ENCODE data around the gene GSK3B. TPM values are rescaled to one million over a fixed set of nuclear protein-coding genes. Genes with fewer than 3 reads are reported as not detected.

GSK3B gene
- total and polyA plus RNA-seq, 2 donors (not counting 1 experiment from before 2014, with no cell fraction given), result 12.3 to 33.3 TPM

DNA sequence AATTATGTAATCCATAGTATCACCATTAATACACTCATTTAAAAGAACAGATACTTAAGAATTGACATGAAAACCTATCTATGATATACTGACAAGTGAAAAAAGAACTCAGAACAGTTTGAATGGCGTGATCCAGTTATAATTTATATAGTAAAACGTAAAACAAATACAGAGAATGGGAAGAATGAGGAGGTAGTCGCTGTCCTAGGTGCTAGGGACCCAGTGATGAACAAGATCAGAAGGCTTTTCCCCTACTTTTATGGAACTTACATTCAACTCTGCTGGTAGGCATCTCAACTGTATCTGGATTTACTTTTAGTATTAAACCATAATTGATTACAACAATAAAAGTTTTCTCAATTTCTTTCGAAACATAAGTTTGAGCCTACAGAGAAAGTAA, 31.8 kb downstream of the GSK3B start:
- ATAC-seq (ENCODE audit: low read depth) (no peak), DNase-seq (no peak)
- H3K4me1 ChIP-seq (ENCODE audit: control insufficient read depth in 2 of 2, insufficient read depth in 2 of 2, low read length in 2 of 2), result peaks cover 9 to 39% of the 10 kb centered on the region in 2 donors
- Mint-ChIP-seq H3K9me3 (ENCODE audit: insufficient read depth) (peaks cover 4% of the 10 kb centered on the region), H3K4me1 (peaks cover 47% of the 10 kb centered on the region), H3K4me3 (no peak overlapping the region), H3K27me3 (no peaks in the 10 kb centered on the region), H3K27ac (no peak overlapping the region)
- peaks cover 39% of the 10 kb centered on the region for H4K20me1 ChIP-seq (ENCODE audit: control insufficient read depth, insufficient read depth, low read length, poor library complexity, severe bottlenecking)
- no CpG with 5 or more reads among the region's 4 CpGs for WGBS (ENCODE audit: insufficient coverage)
- H3K36me3 ChIP-seq (replicated peaks in 1 of 2; ENCODE audit: control extremely low read depth in 1 of 2, control insufficient read depth in 1 of 2, extremely low read depth in 1 of 2, insufficient read depth in 2 of 2, low read length in 1 of 2), result no peaks in the 10 kb centered on the region
- no peak overlapping the region for H3K4me2 ChIP-seq (replicated peaks; ENCODE audit: low read depth, low read length, poor library complexity, severe bottlenecking)
- no peaks in the 10 kb centered on the region for H3K27me3 ChIP-seq (replicated peaks in 1 of 4; ENCODE audit: control extremely low read depth in 1 of 4, control insufficient read depth in 3 of 4, insufficient read depth in 4 of 4, low read length in 3 of 4)
- H3K9ac ChIP-seq (ENCODE audit: low read length), result no peak overlapping the region
- no peak overlapping the region for H3K4me3 ChIP-seq (ENCODE audit: control extremely low read depth in 1 of 5, extremely low read depth in 1 of 5, insufficient read depth in 1 of 5, low read depth in 2 of 5, low read length in 4 of 5)
- intact Hi-C loops (cut with micrococcal nuclease), result no loop called here
- no peak overlapping the region for H2AFZ ChIP-seq (ENCODE audit: insufficient read depth, low read depth, low read length, poor library complexity, severe bottlenecking)
- ChIA-PET POLR2A (no interaction called here), CTCF (no interaction called here)
- TF ChIP-seq EZH2 (IDR thresholded peaks at IDR 0.05; ENCODE audit: borderline replicate concordance, insufficient read depth, low read depth, low read length, poor library complexity, severe bottlenecking), result no peak
- TF ChIP-seq, protein P1, sequence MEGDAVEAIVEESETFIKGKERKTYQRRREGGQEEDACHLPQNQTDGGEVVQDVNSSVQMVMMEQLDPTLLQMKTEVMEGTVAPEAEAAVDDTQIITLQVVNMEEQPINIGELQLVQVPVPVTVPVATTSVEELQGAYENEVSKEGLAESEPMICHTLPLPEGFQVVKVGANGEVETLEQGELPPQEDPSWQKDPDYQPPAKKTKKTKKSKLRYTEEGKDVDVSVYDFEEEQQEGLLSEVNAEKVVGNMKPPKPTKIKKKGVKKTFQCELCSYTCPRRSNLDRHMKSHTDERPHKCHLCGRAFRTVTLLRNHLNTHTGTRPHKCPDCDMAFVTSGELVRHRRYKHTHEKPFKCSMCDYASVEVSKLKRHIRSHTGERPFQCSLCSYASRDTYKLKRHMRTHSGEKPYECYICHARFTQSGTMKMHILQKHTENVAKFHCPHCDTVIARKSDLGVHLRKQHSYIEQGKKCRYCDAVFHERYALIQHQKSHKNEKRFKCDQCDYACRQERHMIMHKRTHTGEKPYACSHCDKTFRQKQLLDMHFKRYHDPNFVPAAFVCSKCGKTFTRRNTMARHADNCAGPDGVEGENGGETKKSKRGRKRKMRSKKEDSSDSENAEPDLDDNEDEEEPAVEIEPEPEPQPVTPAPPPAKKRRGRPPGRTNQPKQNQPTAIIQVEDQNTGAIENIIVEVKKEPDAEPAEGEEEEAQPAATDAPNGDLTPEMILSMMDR (IDR thresholded peaks at IDR 0.05), result no peak
- H3K79me2 ChIP-seq (ENCODE audit: control insufficient read depth, insufficient read depth, low read length), result peaks cover 93% of the 10 kb centered on the region
- peaks cover 0 to 4% (median 0%) of the 10 kb centered on the region in 3 donors for H3K9me3 ChIP-seq (ENCODE audit: control extremely low read depth in 1 of 3, control insufficient read depth in 2 of 3, insufficient read depth in 1 of 3, low read length in 2 of 3)
- no peak overlapping the region for H3K27ac ChIP-seq (ENCODE audit: low read length in 2 of 2)

DNA sequence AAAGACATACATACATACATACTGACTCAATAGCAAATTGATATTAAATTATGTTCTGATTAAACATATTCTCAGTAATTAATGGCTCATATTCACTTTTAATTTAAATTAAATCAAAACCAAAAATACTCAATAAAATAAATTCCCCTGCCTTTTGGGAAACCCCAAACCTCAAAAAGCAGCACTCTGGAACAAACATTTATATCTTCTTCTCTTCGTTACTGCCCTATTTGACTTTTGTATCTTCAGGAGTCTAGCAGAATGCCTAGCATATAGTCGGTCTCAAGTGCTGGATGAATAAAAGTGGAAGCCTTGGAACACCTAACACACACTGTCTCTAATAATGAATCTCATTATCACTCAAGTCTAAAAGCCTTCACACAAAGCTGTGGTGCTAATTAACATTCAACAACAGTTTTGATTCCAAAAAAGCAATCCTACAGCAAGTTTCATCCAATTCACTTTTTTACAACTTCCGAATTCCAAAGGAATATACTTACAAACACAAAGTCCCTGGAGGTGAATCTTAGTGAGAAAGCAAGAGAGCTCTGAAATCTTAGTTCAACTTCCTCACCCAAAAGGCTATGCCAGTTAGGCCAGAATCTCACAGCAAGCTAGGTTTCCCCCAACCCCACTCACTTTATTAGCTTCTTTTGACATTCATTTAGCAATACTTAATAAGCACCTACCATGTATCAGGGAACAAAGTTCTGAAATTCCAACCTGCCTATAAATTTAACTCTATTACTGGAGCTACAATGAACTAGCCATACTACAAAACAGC, 35.0 kb downstream of the GSK3B start:
- no CpG with 5 or more reads among the region's 3 CpGs for WGBS (ENCODE audit: insufficient coverage)
- DNase-seq (no peak), ATAC-seq (ENCODE audit: low read depth) (peak; percentile 28)
- Mint-ChIP-seq H3K27me3 (no peaks in the 10 kb centered on the region), H3K27ac (no peak overlapping the region), H3K4me1 (peaks cover 37% of the 10 kb centered on the region), H3K9me3 (ENCODE audit: insufficient read depth) (peaks cover 2% of the 10 kb centered on the region), H3K4me3 (peak overlapping the region; percentile 75)
- Histone ChIP-seq H3K9ac (ENCODE audit: low read length) (peak overlapping the region; percentile 41), H3K27ac (ENCODE audit: low read length in 2 of 2) (peak overlapping the region in 1 of 2 donors; percentile 65), H3K79me2 (ENCODE audit: control insufficient read depth, insufficient read depth, low read length) (peaks cover 92% of the 10 kb centered on the region), H3K4me3 (ENCODE audit: control extremely low read depth in 1 of 5, extremely low read depth in 1 of 5, insufficient read depth in 1 of 5, low read depth in 2 of 5, low read length in 4 of 5) (peak overlapping the region in 1 of 5 experiments; percentile 34), H3K9me3 (ENCODE audit: control extremely low read depth in 1 of 3, control insufficient read depth in 2 of 3, insufficient read depth in 1 of 3, low read length in 2 of 3) (no peaks in the 10 kb centered on the region), H3K4me2 (replicated peaks; ENCODE audit: low read depth, low read length, poor library complexity, severe bottlenecking) (peak overlapping the region; percentile 60), H3K27me3 (replicated peaks in 1 of 4; ENCODE audit: control extremely low read depth in 1 of 4, control insufficient read depth in 3 of 4, insufficient read depth in 4 of 4, low read length in 3 of 4) (no peaks in the 10 kb centered on the region), H3K36me3 (replicated peaks in 1 of 2; ENCODE audit: control extremely low read depth in 1 of 2, control insufficient read depth in 1 of 2, extremely low read depth in 1 of 2, insufficient read depth in 2 of 2, low read length in 1 of 2) (no peaks in the 10 kb centered on the region), H4K20me1 (ENCODE audit: control insufficient read depth, insufficient read depth, low read length, poor library complexity, severe bottlenecking) (peaks cover 32% of the 10 kb centered on the region), H3K4me1 (ENCODE audit: control insufficient read depth in 2 of 2, insufficient read depth in 2 of 2, low read length in 2 of 2) (peaks cover 9 to 29% of the 10 kb centered on the region in 2 donors), H2AFZ (ENCODE audit: insufficient read depth, low read depth, low read length, poor library complexity, severe bottlenecking) (no peak overlapping the region)
- POLR2A ChIA-PET, result no interaction called here
- CTCF ChIA-PET, result interaction anchor here (1.2 kb wide), 1 partner anchor 88 kb away, joined by 3 read pairs; no protein-coding TSS in a partner anchor
- no peak for TF ChIP-seq EZH2 (IDR thresholded peaks at IDR 0.05; ENCODE audit: borderline replicate concordance, insufficient read depth, low read depth, low read length, poor library complexity, severe bottlenecking)
- TF ChIP-seq, protein P1 (IDR thresholded peaks at IDR 0.05), result no peak
- intact Hi-C loops (cut with micrococcal nuclease), result loop anchor here (5.0 to 10.0 kb wide), 2 partner anchors 33 to 54 kb away; partner anchors contain the start of gene GSK3B

All from B cell (primary cell).